ELR (cell line): ENCODE measurements around the gene HYDIN.

ENCODE experiments used
- DNase-seq: peaks from one replicate; pipeline ENCODE4 v3.0.0-alpha.2; 2015; ENCODE audit warnings: low read depth

HYDIN gene

GRCh38 chr16:70760221-70760620 lies 470.3 kb downstream of the HYDIN start:
- no peak for DNase-seq

GRCh38 chr16:70759666-70760065 lies 470.9 kb downstream of the HYDIN start:
- DNase-seq = no peak

GRCh38 chr16:70758786-70759185 lies 471.7 kb downstream of the HYDIN start:
- DNase-seq = no peak
